Mesenteric fat pad (tissue), 1 donor: ENCODE results near the gene LBHD1. TPM values are rescaled to one million over a fixed set of nuclear protein-coding genes. Genes with fewer than 3 reads are reported as not detected.
"Not testable (repeated sequence)": the region's sequence is repeated elsewhere in the genome, so short reads cannot be mapped to it uniquely, and the experiment has no call there.

Experiments used
- DNase-seq: peaks from one replicate; pipeline ENCODE4 v3.0.0-alpha.2; 2020; ENCODE audit warnings: low spot score
- total RNA-seq: library from RNA; stranded (reverse); fragmentation: NEBNext Ultra II Directional; extraction: Animal tissue kit (Norgen Biotek cat#: 25700); gene quantifications from one replicate; pipeline ENCODE4 v1.2.1, GENCODE V29; 2021
- donor health status: DM: yes; HTN: yes; CAD: no.

The LBHD1 gene
- total RNA-seq, 1 donor from 2014 or later = 4.6 TPM

- DNase-seq = peak; percentile 100
Observed at GRCh38 chr11:62621567-62622470, 50.2 kb downstream of the LBHD1 start, which contains the start of gene B3GAT3. B3GAT3 (minus strand) TSS chr11:62621986; CDS start chr11:62621947, 39 bp downstream.

DNA sequence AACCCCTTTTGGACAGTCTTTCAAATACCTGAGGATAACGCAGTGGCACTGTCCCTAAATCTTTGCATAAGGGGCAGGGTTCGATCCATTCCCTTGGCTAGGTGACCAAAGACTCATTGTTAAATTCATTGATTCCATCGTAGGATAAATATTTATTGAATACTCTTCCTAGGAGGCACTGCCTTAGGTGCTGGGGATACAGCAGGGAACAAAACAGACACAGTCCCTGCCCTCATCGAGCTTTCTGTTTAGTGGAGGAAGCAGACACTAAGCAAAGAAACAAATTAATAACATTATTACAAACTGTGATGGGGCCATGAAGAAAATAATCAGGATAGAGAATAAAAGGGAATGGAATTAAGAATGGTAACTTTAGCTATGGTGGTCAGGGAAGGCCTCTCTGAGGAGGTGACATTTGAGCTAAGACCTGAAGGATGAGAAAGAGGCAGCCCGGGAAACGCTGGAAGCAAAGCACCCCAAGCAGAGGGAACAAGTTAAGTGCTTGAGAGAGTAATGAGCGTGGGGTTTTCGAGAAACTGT is 51.0 kb downstream of the LBHD1 start:
- DNase-seq = no peak

- DNase-seq = not testable (repeated sequence)
Observed at GRCh38 chr11:62616957-62617356, 55.1 kb downstream of the LBHD1 start.

GRCh38 chr11:62615521-62615920 is 56.5 kb downstream of the LBHD1 start:
- no peak for DNase-seq

DNA sequence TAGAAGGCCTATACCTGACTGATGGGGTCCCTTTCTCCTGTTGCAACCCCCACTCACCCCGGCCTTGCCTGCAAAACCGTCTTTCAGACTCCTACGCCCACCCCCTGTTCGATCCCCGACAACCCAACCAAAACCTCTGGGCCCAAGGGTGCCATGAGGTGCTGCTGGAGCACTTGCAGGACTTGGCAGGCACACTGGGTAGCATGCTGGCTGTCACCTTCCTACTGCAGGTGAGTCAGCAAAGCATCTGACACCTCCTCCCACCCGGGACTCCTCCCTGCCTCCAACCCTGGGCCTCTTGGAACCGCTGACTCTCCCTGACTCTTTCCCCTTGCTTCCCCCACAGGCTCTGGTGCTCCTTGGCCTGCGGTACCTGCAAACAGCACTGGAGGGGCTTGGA is 57.8 kb downstream of the LBHD1 start:
- DNase-seq = no peak

DNA sequence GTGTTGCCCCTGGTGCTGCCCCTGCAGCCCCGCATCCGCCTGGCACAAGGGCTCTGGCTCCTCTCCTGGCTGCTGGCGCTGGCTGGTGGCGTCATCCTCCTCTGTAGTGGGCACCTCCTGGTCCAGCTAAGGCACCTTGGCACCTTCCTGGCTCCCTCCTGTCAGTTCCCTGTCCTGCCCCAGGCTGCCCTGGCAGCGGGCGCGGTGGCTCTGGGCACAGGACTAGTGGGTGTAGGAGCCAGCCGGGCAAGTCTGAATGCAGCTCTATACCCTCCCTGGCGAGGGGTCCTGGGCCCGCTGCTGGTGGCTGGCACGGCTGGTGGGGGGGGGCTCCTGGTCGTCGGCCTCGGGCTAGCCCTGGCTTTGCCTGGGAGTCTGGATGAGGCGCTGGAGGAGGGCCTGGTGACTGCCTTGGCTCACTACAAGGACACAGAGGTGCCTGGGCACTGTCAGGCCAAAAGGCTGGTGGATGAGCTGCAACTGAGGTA is 58.7 kb downstream of the LBHD1 start:
- no peak for DNase-seq

Other genes with a start within 250 kb of the LBHD1 start
- 1,254 TPM for gene AHNAK, start 125.5 kb downstream of the LBHD1 start, total RNA-seq
- 865 TPM for gene EEF1G, start 98.4 kb downstream of the LBHD1 start, total RNA-seq
- gene TUT1, start 80.7 kb downstream of the LBHD1 start, total RNA-seq = 13.4 TPM
- gene MTA2, start 70.4 kb downstream of the LBHD1 start, total RNA-seq = 103 TPM
- 116 TPM for gene EML3, start 59.5 kb downstream of the LBHD1 start, total RNA-seq
- gene ROM1, start 59.0 kb downstream of the LBHD1 start, total RNA-seq = 6.7 TPM
- 42.0 TPM for gene B3GAT3, start 50.3 kb downstream of the LBHD1 start, total RNA-seq
- 286 TPM for gene GANAB, start 25.7 kb downstream of the LBHD1 start, total RNA-seq
- gene INTS5, start 19.0 kb downstream of the LBHD1 start, total RNA-seq = 19.0 TPM
- gene C11orf98, start 7.1 kb downstream of the LBHD1 start, total RNA-seq = 36.9 TPM
- 13.8 TPM for gene CSKMT, start 7.0 kb downstream of the LBHD1 start, total RNA-seq
- 7.4 TPM for gene UQCC3, start 594 bp downstream of the LBHD1 start, total RNA-seq
- gene UBXN1, start 6.8 kb upstream of the LBHD1 start, total RNA-seq = 108 TPM
- 88.9 TPM for gene LRRN4CL, start 17.3 kb upstream of the LBHD1 start, total RNA-seq
- gene BSCL2, start 35.2 kb upstream of the LBHD1 start, total RNA-seq = 41.9 TPM
- not detected for gene GNG3, start 35.4 kb upstream of the LBHD1 start, total RNA-seq
- 37.7 TPM for gene HNRNPUL2, start 55.2 kb upstream of the LBHD1 start, total RNA-seq
- 23.0 TPM for gene TTC9C, start 56.2 kb upstream of the LBHD1 start, total RNA-seq
- gene ZBTB3, start 81.9 kb upstream of the LBHD1 start, total RNA-seq = 6.1 TPM
- gene POLR2G, start 89.3 kb upstream of the LBHD1 start, total RNA-seq = 44.7 TPM
- gene TAF6L, start 99.1 kb upstream of the LBHD1 start, total RNA-seq = 22.3 TPM
- 30.6 TPM for gene TMEM179B, start 115.1 kb upstream of the LBHD1 start, total RNA-seq
- gene TMEM223, start 119.7 kb upstream of the LBHD1 start, total RNA-seq = 14.7 TPM
- gene NXF1, start 133.2 kb upstream of the LBHD1 start, total RNA-seq = 77.6 TPM
- 41.8 TPM for gene STX5, start 159.8 kb upstream of the LBHD1 start, total RNA-seq
- gene TEX54, start 160.6 kb upstream of the LBHD1 start, total RNA-seq = not detected
- 50.9 TPM for gene WDR74, start 167.3 kb upstream of the LBHD1 start, total RNA-seq
- gene SLC3A2, start 208.6 kb upstream of the LBHD1 start, total RNA-seq = 202 TPM
- gene CHRM1, start 249.1 kb upstream of the LBHD1 start, total RNA-seq = not detected